CD4-positive, alpha-beta T cell treated with Interleukin-4 for 1 hour (primary cell): Measurements from ENCODE around the gene RBM28.
"Not testable (repeated sequence)": the region's sequence is repeated elsewhere in the genome, so short reads cannot be mapped to it uniquely, and the experiment has no call there.

Experiments
- DNase-seq, 2 donors: peaks; one replicate each; pipeline ENCODE4 v3.0.0-alpha.2; 2020 to 2022

The RBM28 gene

GRCh38 chr7:128335730-128336129 is 8.0 kb downstream of the RBM28 start:
- DNase-seq, result no peak

GRCh38 chr7:128324368-128324680 is 19.4 kb downstream of the RBM28 start:
- no peak for DNase-seq

GRCh38 chr7:128323459-128324367 is 20.0 kb downstream of the RBM28 start:
- DNase-seq, result no peak

- DNase-seq, result no peak
Measured at GRCh38 chr7:128323040-128323439, 20.7 kb downstream of the RBM28 start.

GRCh38 chr7:128322040-128322643 is 21.6 kb downstream of the RBM28 start:
- peak in 1 of 2 donors; percentile 42 for DNase-seq

GRCh38 chr7:128321044-128321422 is 22.7 kb downstream of the RBM28 start:
- DNase-seq, result no peak

GRCh38 chr7:128318691-128319090 is 25.0 kb downstream of the RBM28 start:
- no peak for DNase-seq

GRCh38 chr7:128311013-128311412 is 32.7 kb downstream of the RBM28 start:
- DNase-seq, result no peak

- no peak for DNase-seq
Measured at GRCh38 chr7:128310499-128310898, 33.2 kb downstream of the RBM28 start.

GRCh38 chr7:128309976-128310375 is 33.7 kb downstream of the RBM28 start:
- no peak for DNase-seq

GRCh38 chr7:128309124-128309523 is 34.6 kb downstream of the RBM28 start:
- no peak for DNase-seq

- DNase-seq, result no peak
Measured at GRCh38 chr7:128307061-128307460, 36.6 kb downstream of the RBM28 start.

- no peak for DNase-seq
Measured at GRCh38 chr7:128304212-128304611, 39.5 kb downstream of the RBM28 start.

- DNase-seq, result no peak
Measured at GRCh38 chr7:128303643-128304042, 40.1 kb downstream of the RBM28 start.

GRCh38 chr7:128303133-128303532 is 40.6 kb downstream of the RBM28 start:
- no peak for DNase-seq

GRCh38 chr7:128302139-128302538 is 41.6 kb downstream of the RBM28 start:
- DNase-seq, result no peak

GRCh38 chr7:128299109-128299607 is 44.5 kb downstream of the RBM28 start:
- no peak for DNase-seq

- not testable (repeated sequence) for DNase-seq
Measured at GRCh38 chr7:128298004-128298403, 45.7 kb downstream of the RBM28 start.

GRCh38 chr7:128287556-128287955 is 56.2 kb downstream of the RBM28 start:
- no peak for DNase-seq

GRCh38 chr7:128284102-128284501 is 59.6 kb downstream of the RBM28 start:
- no peak for DNase-seq

GRCh38 chr7:128281605-128282380 is 61.9 kb downstream of the RBM28 start:
- no peak for DNase-seq

- not testable (repeated sequence) for DNase-seq
Measured at GRCh38 chr7:128280451-128280850, 63.3 kb downstream of the RBM28 start.

GRCh38 chr7:128279124-128279713 is 64.5 kb downstream of the RBM28 start:
- DNase-seq, result no peak
